Osteoblast (primary cell): ENCODE measurements around the gene SH3D19. TPM values are rescaled to one million over a fixed set of nuclear protein-coding genes. Genes with fewer than 3 reads are reported as not detected.

Experiments used
- DNase-seq: peaks from one replicate; pipeline ENCODE4 v3.0.0; 2011; ENCODE audit warnings: low spot score, mixed read lengths; ENCODE audit not compliant: insufficient read length; ENCODE audit errors: missing footprints
- H2AFZ ChIP-seq: 2 replicates; pipeline ENCODE4 v1.6.0; 2011; ENCODE audit warnings: mild to moderate bottlenecking, low read length
- H3K27ac ChIP-seq: 2 replicates; pipeline ENCODE4 v1.5.1; 2011; ENCODE audit warnings: mild to moderate bottlenecking, low read depth, low read length, moderate library complexity
- H3K27me3 ChIP-seq: 2 replicates; pipeline ENCODE4 v1.6.0; 2012; ENCODE audit warnings: mild to moderate bottlenecking, control low read depth, inconsistent platforms, low read length, moderate library complexity; ENCODE audit not compliant: insufficient read depth
- H3K36me3 ChIP-seq: 2 replicates; pipeline ENCODE4 v1.5.1; 2011; ENCODE audit warnings: mild to moderate bottlenecking, low read length, control low read depth, moderate library complexity; ENCODE audit not compliant: insufficient read depth
- H3K4me1 ChIP-seq: 2 replicates; pipeline ENCODE4 v1.5.1; 2011; ENCODE audit warnings: mild to moderate bottlenecking, low read length, control low read depth, moderate library complexity; ENCODE audit not compliant: insufficient read depth
- H3K4me2 ChIP-seq: 2 replicates; pipeline ENCODE4 v1.6.0; 2011; ENCODE audit warnings: mild to moderate bottlenecking, low read length; ENCODE audit not compliant: insufficient read depth
- H3K4me3 ChIP-seq: fragments of 200-600 bp; sonication (generic); 3 replicates; pipeline ENCODE4 v1.5.1; 2012; ENCODE audit warnings: mild to moderate bottlenecking, low read length, inconsistent platforms; ENCODE audit not compliant: insufficient read depth
- H3K79me2 ChIP-seq: 2 replicates; pipeline ENCODE4 v1.6.0; 2012; ENCODE audit warnings: mild to moderate bottlenecking, low read length, control low read depth, inconsistent platforms; ENCODE audit not compliant: insufficient read depth
- H3K9me3 ChIP-seq: 2 replicates; pipeline ENCODE4 v1.5.1; 2011; ENCODE audit warnings: low read depth, low read length, control low read depth
- H4K20me1 ChIP-seq: 2 replicates; pipeline ENCODE4 v1.6.0; 2012; ENCODE audit warnings: mild to moderate bottlenecking, low read length, control low read depth; ENCODE audit not compliant: insufficient read depth
- CTCF ChIP-seq: IDR thresholded peaks from 2 replicates; pipeline ENCODE4 v1.5.1; 2011; ENCODE audit warnings: mild to moderate bottlenecking, low read depth, low read length, moderate library complexity; ENCODE audit errors: extremely low read depth
- small RNA-seq: library from RNA; depleted of rRNA; stranded (forward); fragments of <200 nt; gene quantifications from one replicate; pipeline ENCODE3, GENCODE V24; 2012
- total RNA-seq: library from RNA; depleted of rRNA; stranded (reverse); fragments of >200 nt; gene quantifications from 2 replicates; pipeline ENCODE4 v1.2.3, GENCODE V29; 2012

Gene SH3D19
- total RNA-seq, 1 donor: 74.9 TPM

- H2AFZ ChIP-seq: no peak overlapping the region
- no peak overlapping the region for H3K4me3 ChIP-seq
- H3K4me1 ChIP-seq: no peaks in the 10 kb centered on the region
- H3K27me3 ChIP-seq: no peaks in the 10 kb centered on the region
- H3K36me3 ChIP-seq: no peaks in the 10 kb centered on the region
- TF ChIP-seq CTCF: no peak
- H3K79me2 ChIP-seq: no peaks in the 10 kb centered on the region
- no peak overlapping the region for H3K27ac ChIP-seq
- no peak for DNase-seq
- H3K9me3 ChIP-seq: no peaks in the 10 kb centered on the region
- no peaks in the 10 kb centered on the region for H4K20me1 ChIP-seq
- H3K4me2 ChIP-seq: no peak overlapping the region
Measured at GRCh38 chr4:151074416-151074916, 250.9 kb downstream of the SH3D19 start.

Small RNA genes within 50 kb of the gene (small RNA-seq; reads per million reads assigned to genes)
- gene AC104819.2 (not detected), gene RNU6-1282P (not detected), gene SNORD73A (not detected), gene SNORD73B (2.2 reads per million, percentile 68 among the genes with 10 or more reads in this experiment)

Other genes starting within 250 kb of the SH3D19 start
- gene RPS3A, start 226.0 kb downstream of the SH3D19 start, total RNA-seq: 1,627 and 1,843 TPM in 2 replicates
- gene PRSS48, start 48.4 kb downstream of the SH3D19 start, total RNA-seq: not detected in 2 replicates
- 4.4 and 4.7 TPM in 2 replicates for gene FHIP1A, start 83.6 kb upstream of the SH3D19 start, total RNA-seq